IPS-20b (cell line): ENCODE data around the gene RPL37A.

ENCODE experiments used
- H3K27ac ChIP-seq: one replicate; pipeline ENCODE4 v1.5.1; 2013; ENCODE audit warnings: low read length
- H3K27me3 ChIP-seq: 2 replicates; pipeline ENCODE4 v1.6.1; 2013; ENCODE audit warnings: mild to moderate bottlenecking, low read length, inconsistent platforms; ENCODE audit not compliant: insufficient read depth
- H3K36me3 ChIP-seq: 2 replicates; pipeline ENCODE4 v1.6.1; 2013; ENCODE audit warnings: low read depth, mild to moderate bottlenecking, inconsistent platforms, low read length, moderate library complexity; ENCODE audit not compliant: insufficient read depth
- H3K4me1 ChIP-seq: 2 replicates; pipeline ENCODE4 v1.6.1; 2013; ENCODE audit warnings: mild to moderate bottlenecking, control low read depth, inconsistent platforms, low read length, moderate library complexity; ENCODE audit not compliant: insufficient read depth
- H3K4me3 ChIP-seq: 2 replicates; pipeline ENCODE4 v1.5.1; 2013; ENCODE audit warnings: mild to moderate bottlenecking, low read length, inconsistent platforms
- H3K9ac ChIP-seq: 2 replicates; pipeline ENCODE4 v1.6.1; 2013; ENCODE audit warnings: low read depth, mild to moderate bottlenecking, inconsistent platforms, low read length, moderate library complexity
- H3K9me3 ChIP-seq: 2 replicates; pipeline ENCODE4 v1.6.1; 2013; ENCODE audit warnings: mild to moderate bottlenecking, low read depth, low read length, inconsistent platforms; ENCODE audit not compliant: insufficient read depth

The RPL37A gene

DNA sequence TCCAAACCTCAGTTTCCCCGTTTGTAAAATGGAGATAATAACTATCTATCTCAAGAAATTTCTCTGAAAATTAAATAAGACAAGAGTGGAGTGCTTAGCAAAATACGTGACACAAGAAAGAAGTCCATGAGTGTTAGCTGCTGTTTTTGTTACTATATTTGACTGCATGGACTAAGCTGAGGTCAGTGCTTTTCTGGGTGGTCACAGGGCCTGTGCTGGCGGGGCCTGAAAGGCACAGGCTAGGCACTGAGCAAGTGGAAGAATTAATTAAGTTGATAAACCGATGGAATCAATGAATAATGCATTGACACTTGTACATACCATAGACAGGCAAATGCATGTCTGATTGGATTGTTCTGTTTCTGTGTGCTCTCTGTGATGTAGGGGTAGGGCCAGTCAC is 27.3 kb downstream of the RPL37A start:
- Histone ChIP-seq H3K27me3 (no peaks in the 10 kb centered on the region), H3K36me3 (no peaks in the 10 kb centered on the region), H3K4me1 (no peaks in the 10 kb centered on the region), H3K9ac (no peak overlapping the region), H3K27ac (no peak overlapping the region), H3K9me3 (no peaks in the 10 kb centered on the region), H3K4me3 (no peak overlapping the region)

DNA sequence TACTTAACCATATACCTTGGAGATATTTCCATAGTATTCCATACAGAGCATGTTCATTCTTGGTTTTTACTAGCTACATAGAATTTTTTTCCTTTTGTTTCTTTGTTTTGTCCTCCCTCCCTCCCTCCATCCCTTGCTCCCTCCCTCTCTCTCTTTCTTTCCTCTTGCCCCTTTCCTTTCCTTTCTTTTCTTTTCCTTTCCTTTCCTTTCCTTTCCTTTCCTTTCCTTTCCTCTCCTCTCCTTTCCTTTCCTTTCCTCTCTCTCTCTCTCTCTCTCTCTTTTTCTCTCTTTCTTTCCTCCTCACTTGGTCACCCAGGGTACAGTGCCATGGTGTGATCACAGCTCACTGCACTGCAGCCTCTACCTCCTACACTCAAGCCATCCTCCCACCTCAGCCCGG is 28.3 kb downstream of the RPL37A start:
- H3K27me3 ChIP-seq: no peaks in the 10 kb centered on the region
- H3K4me1 ChIP-seq: no peaks in the 10 kb centered on the region
- H3K9me3 ChIP-seq: no peaks in the 10 kb centered on the region
- H3K36me3 ChIP-seq: no peaks in the 10 kb centered on the region
- H3K27ac ChIP-seq: no peak overlapping the region
- H3K4me3 ChIP-seq: no peak overlapping the region
- H3K9ac ChIP-seq: no peak overlapping the region

DNA sequence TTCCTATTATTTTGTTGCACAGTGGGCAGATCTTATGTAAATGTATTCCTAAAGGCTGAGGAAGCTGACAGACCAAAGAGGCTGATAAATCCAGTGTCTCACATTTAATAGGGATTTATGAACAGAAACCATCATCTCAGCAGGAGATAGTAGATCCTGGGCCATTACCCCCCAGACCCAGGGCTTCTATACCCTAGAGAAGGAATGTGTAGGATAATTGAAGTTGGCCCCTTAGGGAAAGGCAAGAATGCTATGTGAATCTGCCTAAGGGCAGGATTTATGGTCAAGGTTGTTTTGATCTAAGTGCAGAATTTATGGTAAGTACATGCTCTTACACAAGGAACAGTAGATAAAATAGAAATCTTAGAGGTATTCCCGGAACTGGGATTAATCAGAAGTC is 29.0 kb downstream of the RPL37A start:
- no peak overlapping the region for H3K4me3 ChIP-seq
- H3K4me1 ChIP-seq: no peaks in the 10 kb centered on the region
- H3K9ac ChIP-seq: no peak overlapping the region
- no peaks in the 10 kb centered on the region for H3K27me3 ChIP-seq
- no peaks in the 10 kb centered on the region for H3K9me3 ChIP-seq
- no peak overlapping the region for H3K27ac ChIP-seq
- no peaks in the 10 kb centered on the region for H3K36me3 ChIP-seq

DNA sequence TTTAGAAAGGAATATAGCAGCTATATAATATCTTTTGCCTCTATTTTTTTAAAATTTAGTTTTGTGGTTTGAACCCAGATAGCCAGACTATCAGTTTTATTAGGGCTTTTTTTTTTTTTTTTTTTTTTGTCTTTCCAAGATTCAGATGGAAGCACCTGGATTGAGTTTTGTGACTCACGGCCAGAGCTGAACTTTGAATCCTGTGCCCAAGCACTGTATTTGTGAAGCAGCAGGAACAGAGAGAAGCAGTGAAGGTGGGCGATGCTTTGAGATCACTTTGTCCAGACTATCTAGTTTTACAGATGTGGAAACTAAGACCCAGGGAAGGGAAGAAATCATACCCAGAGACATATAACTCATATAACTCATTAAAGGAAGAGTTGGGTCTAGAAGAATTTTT is 33.9 kb downstream of the RPL37A start:
- no peak overlapping the region for H3K9ac ChIP-seq
- H3K9me3 ChIP-seq: no peaks in the 10 kb centered on the region
- no peak overlapping the region for H3K4me3 ChIP-seq
- H3K27ac ChIP-seq: no peak overlapping the region
- no peaks in the 10 kb centered on the region for H3K36me3 ChIP-seq
- H3K27me3 ChIP-seq: no peaks in the 10 kb centered on the region
- H3K4me1 ChIP-seq: no peaks in the 10 kb centered on the region

DNA sequence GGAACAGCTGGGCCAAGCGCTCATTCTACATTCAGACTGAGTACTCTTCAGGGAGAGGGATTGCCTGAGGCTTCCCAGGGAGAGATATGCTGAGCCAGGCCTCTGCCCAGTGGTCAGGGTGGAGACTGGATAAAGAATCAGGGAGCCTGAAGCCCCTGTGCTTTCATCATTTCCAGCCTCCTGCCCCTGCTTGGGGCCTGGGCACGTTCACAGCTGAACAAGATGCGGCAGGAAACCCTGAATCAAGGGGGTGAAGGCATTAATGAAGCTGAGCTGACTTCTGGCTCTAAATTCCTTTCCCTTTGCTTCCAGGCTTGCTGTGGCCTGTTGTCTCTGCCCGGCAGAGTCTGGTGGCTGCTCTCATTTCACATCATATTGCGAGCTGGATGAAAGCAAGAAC is 35.0 kb downstream of the RPL37A start:
- no peaks in the 10 kb centered on the region for H3K9me3 ChIP-seq
- no peak overlapping the region for H3K4me3 ChIP-seq
- H3K27ac ChIP-seq: no peak overlapping the region
- no peaks in the 10 kb centered on the region for H3K27me3 ChIP-seq
- no peaks in the 10 kb centered on the region for H3K36me3 ChIP-seq
- H3K4me1 ChIP-seq: no peaks in the 10 kb centered on the region
- no peak overlapping the region for H3K9ac ChIP-seq

DNA sequence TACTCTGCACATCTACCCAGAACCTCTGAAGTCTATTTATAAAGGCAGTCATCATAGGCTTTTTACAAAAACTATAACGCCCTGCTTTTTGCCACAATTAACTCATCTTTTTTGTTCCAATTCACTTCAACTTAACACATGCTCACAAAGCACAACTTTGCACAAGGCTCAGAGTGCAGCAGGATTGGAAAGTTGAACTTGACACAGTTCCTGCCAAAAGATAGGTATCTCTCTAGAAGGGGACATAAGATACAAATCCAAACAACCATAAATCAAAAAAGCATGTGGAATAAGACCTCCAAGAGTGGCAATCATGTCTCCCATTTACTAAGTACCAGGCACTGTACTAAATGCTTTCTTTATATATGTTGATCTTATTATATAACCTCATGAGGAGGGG is 36.2 kb downstream of the RPL37A start:
- no peak overlapping the region for H3K4me3 ChIP-seq
- H3K27ac ChIP-seq: no peak overlapping the region
- H3K36me3 ChIP-seq: no peaks in the 10 kb centered on the region
- H3K9me3 ChIP-seq: no peaks in the 10 kb centered on the region
- H3K9ac ChIP-seq: no peak overlapping the region
- no peaks in the 10 kb centered on the region for H3K27me3 ChIP-seq
- H3K4me1 ChIP-seq: no peaks in the 10 kb centered on the region

DNA sequence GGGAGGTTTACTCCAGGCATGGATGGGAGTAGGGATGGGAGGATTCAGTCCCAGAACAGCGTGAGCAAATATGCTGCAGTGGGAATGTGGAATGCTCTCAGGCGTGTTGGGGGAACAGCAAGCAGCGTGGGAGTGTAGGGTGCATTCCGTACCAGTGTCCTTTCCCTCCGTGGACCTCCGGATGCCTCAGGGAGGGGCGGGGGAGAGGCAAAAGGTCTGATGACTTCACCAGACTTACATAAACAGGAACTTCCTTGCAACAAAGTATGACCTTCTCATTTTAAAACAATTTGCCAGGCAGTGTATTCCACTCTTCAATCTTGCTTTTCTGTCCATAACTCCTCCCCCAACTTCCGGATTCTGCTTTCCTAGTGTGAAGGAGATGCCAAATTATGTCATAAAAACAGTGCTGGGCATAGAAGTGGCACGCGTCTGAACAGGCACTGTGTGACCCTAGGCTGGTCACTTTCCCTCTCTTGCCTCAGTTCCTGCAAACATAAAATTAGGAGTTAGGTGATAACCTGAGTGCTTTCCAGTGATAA is 36.9 kb downstream of the RPL37A start:
- Histone ChIP-seq H3K27ac (no peak overlapping the region), H3K4me1 (no peaks in the 10 kb centered on the region), H3K9me3 (no peaks in the 10 kb centered on the region), H3K36me3 (no peaks in the 10 kb centered on the region), H3K9ac (no peak overlapping the region), H3K4me3 (no peak overlapping the region), H3K27me3 (no peaks in the 10 kb centered on the region)

DNA sequence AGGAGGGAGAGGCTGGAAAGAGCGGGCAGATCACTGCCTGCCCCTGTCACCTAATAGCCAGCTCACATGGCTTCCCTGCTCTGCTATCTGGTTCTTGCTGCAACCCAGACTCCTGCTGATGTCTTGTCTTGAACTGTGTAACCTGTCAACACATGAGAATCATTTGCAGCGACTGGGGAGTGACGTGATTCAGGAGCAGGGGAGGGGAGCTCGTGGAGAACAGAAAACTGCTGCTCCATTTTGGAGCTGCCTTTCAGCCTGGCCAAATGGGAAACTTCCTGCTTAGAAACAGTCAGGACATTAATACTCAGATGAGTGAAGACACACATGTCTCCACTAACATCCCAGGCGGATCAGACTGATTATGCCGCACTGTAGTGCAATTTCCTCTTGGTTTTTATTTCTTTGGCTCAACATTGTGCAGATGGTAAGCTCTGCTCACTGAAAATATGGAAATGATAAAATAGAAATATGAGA is 38.1 kb downstream of the RPL37A start:
- Histone ChIP-seq H3K9me3 (no peaks in the 10 kb centered on the region), H3K4me3 (no peak overlapping the region), H3K27ac (no peak overlapping the region), H3K4me1 (no peaks in the 10 kb centered on the region), H3K27me3 (no peaks in the 10 kb centered on the region), H3K9ac (no peak overlapping the region), H3K36me3 (no peaks in the 10 kb centered on the region)

DNA sequence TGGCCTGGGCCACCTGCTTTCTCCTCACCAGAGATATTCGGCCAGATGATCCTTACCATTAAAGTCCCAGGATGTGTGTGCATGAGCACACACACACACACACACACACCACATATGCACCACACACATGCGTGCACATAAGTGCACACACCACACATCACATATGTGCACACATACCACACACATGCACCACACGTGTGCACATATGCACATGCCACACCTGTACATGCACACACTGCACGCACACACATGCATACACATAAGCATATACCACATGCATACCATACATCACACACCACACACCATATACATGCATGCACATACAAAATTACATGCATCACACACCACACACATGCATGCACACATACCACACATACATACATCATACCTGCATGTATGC is 38.7 kb downstream of the RPL37A start:
- Histone ChIP-seq H3K27ac (no peak overlapping the region), H3K9ac (no peak overlapping the region), H3K27me3 (no peaks in the 10 kb centered on the region), H3K4me1 (no peaks in the 10 kb centered on the region), H3K4me3 (no peak overlapping the region), H3K9me3 (no peaks in the 10 kb centered on the region), H3K36me3 (no peaks in the 10 kb centered on the region)

DNA sequence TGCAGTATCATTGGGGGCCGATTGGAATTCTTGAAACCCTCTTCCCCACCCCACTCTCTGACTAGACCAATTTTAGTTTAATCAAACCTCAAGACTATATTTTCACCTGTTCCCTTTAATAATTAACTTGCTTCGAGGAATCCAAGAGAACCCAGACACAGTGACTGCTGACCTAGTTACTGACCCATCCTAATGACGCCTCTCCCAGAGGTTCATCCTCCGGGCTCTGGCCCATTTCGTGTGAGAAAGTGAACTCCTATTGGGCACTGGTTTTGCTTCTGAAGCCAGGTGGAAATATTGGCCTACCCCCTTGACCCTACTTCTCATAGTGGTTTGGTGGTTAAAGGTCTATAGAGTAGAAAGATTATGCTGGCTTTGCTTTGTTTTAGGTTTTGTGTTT is 39.9 kb downstream of the RPL37A start:
- H3K4me1 ChIP-seq: no peaks in the 10 kb centered on the region
- no peaks in the 10 kb centered on the region for H3K9me3 ChIP-seq
- no peak overlapping the region for H3K9ac ChIP-seq
- no peak overlapping the region for H3K4me3 ChIP-seq
- H3K27me3 ChIP-seq: no peaks in the 10 kb centered on the region
- no peaks in the 10 kb centered on the region for H3K36me3 ChIP-seq
- H3K27ac ChIP-seq: no peak overlapping the region

GRCh38 chr2:216539120-216539519 is 40.5 kb downstream of the RPL37A start:
- no peaks in the 10 kb centered on the region for H3K9me3 ChIP-seq
- no peaks in the 10 kb centered on the region for H3K36me3 ChIP-seq
- H3K27me3 ChIP-seq: no peaks in the 10 kb centered on the region
- H3K4me1 ChIP-seq: no peaks in the 10 kb centered on the region
- no peak overlapping the region for H3K9ac ChIP-seq
- H3K27ac ChIP-seq: no peak overlapping the region
- no peak overlapping the region for H3K4me3 ChIP-seq

- Histone ChIP-seq H3K9ac (no peak overlapping the region), H3K4me1 (no peaks in the 10 kb centered on the region), H3K27me3 (no peaks in the 10 kb centered on the region), H3K27ac (no peak overlapping the region), H3K4me3 (no peak overlapping the region), H3K9me3 (no peaks in the 10 kb centered on the region), H3K36me3 (no peaks in the 10 kb centered on the region)
Observed at GRCh38 chr2:216539791-216540241, 41.2 kb downstream of the RPL37A start.
